Superior temporal gyrus (tissue), 1 donor: Measurements from ENCODE around the gene ARCN1.
"Not testable (repeated sequence)": the region's sequence is repeated elsewhere in the genome, so short reads cannot be mapped to it uniquely, and the experiment has no call there.

Experiments
- DNase-seq: peaks from one replicate; pipeline ENCODE4 v3.0.0-alpha.2; 2016; ENCODE audit errors: extremely low spot score

ARCN1 gene

DNA sequence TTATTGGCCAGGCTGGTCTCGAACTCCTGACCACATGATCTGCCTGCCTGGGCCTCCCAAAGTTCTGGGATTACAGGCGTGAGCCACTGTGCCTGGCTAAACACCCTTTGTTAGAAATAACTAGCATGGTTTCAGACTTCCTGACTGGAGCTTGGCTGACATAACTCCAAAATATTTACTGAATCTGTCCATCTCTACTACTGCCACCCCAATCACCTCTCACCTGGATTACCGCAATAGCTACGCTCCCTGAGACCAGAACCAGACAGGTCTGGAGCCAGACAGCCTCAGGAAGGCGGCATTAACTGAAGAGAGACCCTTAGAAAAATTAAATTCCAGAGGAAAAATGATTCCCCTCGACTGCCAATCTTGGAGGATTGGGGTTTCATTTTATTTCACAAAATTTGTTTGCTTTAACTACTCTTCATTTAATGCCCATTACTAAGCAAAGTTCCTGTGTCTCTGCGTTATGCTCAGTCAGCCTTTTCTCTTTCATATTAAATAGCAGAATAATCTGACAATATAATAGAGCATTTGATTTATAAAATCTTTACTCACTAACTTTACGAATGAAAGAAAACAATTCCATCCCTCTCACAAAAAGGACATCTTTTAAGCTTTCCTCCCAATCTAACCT is 28.1 kb upstream of the ARCN1 start:
- DNase-seq: no peak

DNA sequence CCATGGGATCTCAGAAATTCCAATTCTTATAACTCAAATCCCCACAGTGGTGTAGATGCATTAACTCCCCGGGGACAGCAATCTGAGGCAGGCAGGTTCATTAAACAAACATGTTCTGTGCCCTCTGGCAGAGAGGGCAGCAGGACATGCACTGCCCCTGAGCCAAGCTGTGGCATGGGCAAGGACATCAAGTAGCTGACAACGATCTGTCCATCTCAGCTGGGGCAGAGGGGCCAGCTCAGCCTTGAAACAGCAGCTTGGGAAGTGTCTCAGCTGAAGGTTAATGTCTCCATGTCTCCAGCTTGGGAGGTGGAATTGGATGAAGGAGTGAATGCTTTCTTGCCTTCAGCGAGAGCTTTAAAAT is 27.6 kb upstream of the ARCN1 start:
- DNase-seq: no peak

DNA sequence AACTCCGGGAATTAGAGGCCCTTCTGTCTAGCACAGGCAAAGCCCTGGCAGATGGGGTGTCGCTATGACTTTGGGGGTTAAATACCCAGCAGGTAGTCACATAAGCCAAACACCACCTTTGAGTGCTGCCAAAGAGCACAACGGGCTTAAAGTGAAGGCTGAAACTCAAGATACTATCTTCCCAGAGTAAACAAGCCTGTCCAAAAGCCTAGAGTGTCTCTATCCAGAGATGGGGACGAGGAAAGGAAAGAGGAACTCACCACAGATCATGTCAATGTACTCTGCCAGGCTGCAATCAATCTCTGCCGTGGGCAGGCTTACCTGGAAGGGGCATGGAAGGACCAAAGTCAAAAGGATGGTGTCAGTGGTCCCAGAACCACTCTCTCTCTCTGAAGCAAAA is 26.7 kb upstream of the ARCN1 start:
- no peak for DNase-seq

DNA sequence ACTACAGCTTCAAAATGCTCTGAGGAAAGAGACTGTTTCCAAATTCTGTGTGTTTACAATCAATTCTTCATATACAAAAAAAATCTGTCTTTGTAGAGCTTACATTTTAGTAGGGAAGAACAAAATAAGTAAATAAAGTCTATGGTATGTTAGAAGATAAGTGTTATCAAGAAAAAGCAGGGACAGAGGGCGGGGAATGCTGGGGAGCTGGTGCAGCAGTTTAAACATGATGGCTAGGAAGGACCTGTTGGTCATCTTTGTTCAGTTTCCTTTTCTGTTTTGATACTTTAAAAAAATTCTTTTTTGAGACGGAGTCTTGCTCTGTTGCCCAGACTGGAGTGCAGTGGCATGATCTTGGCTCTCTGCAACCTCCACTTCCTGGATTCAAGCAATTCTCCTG is 25.1 kb upstream of the ARCN1 start:
- DNase-seq: no peak

DNA sequence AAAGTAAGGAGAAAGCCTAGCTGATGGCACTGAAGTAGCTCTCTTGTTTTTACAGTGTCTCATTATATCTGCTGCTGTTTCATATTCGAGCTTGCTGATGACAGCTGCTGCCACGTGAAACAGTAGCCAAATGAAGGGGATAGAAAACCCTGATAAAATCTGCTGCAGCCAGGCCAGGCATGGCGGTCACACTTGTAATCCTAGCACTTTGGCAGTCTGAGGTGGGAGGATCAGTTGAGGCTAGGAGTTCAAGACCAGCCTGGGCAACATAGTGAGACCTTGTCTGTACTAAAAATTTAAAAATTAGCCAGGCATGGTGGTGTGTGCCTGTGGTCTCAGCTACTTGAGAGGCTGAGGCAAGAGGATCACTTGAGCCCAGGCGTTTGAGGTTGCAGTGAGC is 19.9 kb upstream of the ARCN1 start:
- no peak for DNase-seq

DNA sequence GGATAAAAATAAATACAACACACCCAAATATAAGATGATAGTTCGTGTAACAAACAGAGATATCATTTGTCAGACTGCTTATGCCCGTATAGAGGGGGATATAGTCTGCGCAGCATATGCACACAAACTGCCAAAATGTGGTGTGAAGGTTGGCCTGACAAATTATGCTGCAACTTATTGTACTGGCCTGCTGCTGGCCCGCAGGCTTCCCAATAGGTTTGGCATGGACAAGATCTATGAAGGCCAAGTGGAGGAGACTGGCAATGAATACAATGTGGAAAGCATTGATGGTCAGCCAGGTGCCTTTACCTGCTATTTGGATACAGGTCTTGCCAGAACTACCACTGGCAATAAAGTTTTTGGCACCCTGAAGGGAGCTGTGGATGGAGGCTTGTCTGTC is 11.4 kb upstream of the ARCN1 start:
- DNase-seq: no peak

DNA sequence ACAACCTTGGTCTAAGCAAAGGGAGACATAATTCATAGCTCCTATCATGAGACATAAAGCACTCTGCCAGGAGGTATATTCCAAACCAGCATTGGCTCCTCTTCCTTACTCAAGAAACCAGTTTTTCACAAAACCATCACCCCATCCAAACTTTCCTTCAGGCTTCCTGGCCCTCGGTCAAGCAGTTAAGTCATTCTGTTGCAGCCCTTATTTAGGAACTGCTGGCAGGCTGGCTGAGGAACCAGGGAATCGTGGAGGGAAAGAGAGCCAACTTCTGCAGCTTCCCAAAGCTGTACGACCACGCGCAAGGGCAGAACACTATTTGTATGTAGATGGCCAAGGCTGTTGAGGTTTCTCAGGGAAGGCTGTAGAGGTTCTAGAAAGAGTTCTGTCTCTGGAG is 7.2 kb upstream of the ARCN1 start:
- no peak for DNase-seq

DNA sequence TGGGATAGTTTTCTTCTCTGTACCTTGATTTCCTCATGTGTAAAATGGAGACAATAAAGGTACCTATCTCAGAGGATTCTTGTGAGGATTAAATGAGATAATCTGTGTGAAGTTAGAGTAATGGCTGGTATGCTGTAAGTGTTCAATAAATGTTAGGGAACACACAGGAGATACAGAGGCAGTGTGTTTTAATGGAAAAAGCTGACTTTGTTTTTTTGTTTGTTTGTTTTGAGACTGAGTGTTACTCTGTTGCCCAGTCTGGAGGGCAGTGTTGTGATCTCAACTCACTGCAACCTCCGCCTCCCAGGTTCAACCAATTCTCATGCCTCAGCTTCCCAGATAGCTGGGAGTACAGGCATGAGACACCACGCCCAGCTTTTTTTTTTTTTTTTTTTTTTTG is 2.5 kb upstream of the ARCN1 start:
- DNase-seq: no peak

DNA sequence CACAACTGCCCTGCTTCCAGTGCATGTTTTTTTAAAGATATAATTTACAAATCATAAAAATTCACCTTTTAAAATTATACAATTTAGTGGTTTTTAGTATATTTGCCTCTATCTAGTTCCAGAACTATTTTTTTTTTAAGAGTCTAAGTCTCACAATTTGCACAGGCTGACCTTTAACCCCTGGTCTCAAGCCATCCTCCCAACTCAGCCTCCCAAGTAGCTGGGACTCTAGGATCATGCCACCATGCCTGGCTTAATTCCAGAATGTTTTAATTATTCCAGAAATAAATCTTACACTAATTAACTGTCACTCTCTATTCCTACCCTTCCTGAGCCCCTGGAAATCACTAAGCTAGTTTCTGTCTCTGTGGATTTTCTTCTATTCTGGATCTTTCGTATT is 1.4 kb upstream of the ARCN1 start:
- no peak for DNase-seq

DNA sequence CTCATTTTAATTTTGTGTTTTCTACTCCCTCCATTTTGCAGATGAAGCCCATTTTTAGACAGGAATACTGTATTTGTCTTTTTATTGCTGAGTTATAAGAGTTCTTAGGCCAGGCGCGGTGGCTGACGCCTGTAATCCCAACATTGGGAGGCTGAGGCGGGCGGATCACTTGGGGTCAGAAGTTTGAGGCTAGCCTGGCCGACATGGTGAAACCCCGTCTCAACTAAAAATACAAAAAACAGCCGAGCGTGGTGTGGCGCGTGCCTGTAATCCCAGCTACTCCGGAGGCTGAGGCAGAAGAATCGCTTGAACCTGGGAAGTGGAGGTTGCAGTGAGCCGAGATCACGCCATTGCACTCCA is 528 bp upstream of the ARCN1 start:
- DNase-seq: not testable (repeated sequence)

DNA sequence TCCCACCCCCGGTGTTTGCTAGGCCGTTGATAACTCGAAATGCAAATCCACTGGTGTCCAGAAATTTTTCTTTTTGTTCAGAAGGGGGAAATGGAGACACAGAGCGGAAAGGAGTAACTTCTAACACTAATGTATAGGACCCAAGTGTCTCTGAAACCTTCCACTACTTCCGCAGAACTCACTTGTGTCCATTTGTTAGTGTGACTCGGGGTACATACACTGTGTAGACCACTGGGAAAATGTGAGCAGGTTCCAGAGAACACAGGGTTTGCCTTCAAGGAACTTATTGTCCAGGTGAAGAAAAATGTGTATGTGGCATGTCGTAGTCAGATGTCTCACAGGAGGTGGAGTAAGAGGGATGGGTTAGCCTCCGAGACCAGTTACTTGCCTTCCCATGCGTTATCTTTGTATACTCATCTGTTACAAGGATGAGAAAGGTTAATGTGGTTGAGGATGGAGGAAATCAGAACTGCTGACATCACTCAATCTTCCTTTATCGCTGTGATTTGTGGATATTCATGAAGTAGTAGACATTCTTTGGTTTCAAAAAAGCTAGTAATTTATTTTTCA is 857 bp downstream of the ARCN1 start:
- no peak for DNase-seq

DNA sequence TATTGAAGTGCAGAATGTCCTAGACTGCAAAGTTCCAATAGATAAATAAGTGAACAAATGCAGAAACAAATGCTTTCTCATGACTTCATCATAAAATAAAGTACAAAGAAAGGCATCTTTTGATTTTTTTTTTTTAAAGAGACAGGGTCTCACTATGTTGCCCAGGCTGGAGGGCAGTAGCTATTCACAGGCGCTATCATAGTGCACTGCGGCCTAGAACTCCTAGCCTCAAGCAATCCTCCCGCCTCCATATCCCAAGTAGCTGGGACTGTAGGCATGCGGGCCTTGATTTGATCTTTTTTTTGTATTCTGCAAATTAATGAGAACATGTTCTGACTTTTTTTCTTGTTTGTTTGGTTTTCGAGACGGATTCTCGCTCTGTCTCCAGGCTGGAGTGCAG is 2.4 kb downstream of the ARCN1 start:
- no peak for DNase-seq

DNA sequence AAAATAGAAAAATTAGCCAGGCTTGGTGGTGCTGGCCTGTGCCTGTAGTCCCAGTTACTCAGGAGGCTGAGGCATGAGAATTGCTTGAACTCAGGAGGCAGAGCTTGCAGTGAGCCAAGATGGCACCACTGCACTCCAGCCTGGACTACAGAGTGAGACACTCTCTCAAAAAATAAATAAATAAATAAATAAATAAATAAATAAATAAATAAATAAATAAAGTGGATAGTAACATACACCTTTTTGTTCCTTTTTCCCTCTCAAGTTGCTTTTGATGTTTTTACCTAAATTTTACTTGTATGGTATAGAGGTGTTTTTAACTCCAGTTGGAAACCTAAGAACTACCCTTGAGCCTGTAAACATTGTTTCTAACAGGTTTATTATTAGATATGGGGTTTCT is 5.8 kb downstream of the ARCN1 start:
- DNase-seq: not testable (repeated sequence)

DNA sequence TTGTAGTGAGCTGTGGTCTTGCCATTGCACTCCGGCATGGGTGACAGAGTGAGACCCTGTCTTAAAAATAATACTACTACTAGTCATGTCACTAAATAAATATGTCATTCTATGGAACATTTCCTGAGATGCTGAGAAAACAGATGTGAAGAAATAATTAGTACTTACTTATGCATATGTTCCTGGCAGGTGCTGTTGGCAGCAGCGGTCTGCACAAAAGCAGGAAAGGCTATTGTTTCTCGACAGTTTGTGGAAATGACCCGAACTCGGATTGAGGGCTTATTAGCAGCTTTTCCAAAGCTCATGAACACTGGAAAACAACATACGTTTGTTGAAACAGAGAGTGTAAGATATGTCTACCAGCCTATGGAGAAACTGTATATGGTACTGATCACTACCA is 8.8 kb downstream of the ARCN1 start:
- DNase-seq: no peak

DNA sequence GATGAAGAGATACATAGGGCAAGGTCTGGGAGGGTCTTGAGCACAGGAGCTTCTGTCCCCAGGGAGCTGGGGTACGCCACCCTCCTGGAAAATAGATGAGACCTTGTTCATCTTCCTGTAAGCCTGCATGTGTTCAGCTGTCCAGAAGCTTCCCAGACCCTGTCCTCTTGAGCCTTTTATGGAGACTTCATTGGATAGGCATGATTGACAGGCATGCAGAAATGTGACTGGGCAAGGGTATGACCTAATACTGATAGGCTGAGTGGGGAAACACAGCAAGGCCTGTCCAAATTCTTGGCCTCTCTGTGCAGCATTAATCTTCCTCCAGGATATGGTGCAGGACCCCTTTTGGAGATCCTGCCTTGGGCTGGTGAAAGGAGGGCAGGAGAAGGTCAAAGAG is 15.7 kb downstream of the ARCN1 start:
- no peak for DNase-seq

DNA sequence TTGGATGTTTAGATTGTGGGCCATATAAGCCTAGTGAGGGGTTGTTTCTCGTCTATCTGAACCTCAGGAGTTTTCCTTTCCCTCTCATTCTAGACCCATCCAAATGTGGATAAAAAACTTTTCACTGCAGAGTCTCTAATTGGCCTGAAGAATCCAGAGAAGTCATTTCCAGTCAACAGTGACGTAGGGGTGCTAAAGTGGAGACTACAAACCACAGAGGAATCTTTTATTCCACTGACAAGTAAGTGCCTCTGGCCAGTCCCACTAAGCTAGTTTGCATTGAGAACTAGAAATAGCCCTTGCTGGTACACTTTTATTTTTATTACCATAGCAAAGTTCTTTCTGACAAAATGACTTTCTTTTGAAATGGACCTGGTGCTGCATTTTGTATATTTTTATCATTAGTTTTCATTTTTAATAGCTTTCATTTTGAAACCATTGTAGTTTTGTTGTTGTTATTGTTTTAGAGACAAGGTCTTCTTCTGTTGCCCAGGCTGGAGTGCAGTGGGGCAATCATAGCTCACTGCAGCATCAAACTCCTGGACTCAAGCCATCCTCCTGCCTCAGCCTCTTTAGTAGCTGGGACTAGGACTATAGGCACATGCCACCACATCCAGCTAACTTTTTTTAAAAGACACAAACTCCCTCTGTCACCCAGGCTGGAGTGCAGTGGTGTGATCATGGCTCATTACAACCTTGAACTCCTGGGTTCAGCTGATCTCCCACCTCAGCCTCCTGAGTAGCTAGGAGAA is 20.6 kb downstream of the ARCN1 start:
- DNase-seq: peak; percentile 49

DNA sequence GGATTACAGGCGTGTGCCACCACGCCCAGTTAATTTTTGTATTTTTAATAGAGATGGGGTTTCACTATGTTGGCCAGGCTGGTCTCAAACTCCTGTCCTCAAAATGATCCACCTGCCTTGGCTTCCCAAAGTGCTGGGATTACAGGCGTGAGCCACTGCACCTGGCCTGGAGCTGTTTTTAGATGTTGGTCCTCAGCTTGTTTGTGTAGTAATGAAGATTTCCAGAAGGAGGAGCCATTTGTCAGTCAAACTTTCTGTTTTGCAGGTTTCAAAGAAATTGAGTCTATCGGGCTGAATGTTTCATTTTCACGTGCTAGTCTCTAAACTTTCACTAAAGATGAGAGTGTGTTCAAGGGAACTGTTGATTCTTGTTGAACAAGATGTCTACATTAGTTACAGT is 22.8 kb downstream of the ARCN1 start:
- peak; percentile 88 for DNase-seq

DNA sequence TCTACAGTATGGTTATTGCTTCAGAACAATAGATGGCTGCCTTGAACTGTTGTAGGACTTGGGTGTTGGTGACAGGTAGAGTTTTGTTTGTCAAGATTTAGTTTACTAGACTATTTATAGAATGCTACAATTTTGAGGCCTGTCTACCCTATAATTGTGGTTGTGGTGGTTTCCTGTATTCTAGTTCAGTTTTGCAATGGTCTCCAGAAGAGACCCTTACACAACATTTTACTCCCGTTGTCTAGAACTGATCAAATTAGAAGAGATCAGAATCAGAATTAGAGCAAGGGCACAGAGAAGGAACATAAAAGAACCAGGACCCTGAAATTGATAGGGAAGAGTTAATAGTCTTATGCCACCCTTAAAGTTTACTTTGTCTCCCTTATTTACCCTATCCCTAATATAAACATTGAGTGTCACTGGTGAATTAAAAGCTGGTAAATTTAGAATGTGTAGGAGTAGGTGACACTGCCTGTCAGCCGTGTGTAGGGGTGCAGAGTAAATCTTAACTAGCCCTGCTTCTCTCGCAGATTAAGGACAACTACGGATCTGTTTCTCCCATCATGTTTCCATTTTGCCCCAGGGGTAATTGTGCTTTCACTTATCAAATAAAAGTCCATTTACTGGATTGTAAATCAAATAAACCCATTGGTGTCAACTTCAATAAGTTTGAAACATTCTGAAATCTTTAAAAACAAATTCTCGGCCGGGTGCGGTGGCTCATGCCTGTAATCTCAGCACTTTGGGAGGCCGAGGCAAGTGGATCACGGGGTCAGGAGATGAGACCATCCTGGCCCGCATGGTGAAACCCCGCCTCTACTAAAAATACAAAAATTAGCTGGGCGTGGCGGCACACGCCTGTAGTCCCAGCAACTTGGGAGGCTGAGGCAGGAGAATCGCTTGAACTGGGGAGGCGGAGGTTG is 24.3 kb downstream of the ARCN1 start:
- no peak for DNase-seq

DNA sequence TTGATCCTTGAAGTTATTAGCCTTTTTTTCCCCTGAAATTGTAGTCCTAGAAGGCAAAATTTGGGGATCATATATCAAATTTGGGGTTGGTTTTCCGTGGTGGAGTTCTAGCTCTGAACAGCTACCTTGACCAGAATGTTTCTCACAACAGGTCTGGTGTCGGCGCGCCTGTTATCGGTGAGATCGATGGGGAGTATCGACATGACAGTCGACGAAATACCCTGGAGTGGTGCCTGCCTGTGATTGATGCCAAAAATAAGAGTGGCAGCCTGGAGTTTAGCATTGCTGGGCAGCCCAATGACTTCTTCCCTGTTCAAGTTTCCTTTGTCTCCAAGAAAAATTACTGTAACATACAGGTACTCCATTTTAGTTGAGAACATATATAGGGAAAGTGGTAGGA is 25.3 kb downstream of the ARCN1 start:
- DNase-seq: no peak

DNA sequence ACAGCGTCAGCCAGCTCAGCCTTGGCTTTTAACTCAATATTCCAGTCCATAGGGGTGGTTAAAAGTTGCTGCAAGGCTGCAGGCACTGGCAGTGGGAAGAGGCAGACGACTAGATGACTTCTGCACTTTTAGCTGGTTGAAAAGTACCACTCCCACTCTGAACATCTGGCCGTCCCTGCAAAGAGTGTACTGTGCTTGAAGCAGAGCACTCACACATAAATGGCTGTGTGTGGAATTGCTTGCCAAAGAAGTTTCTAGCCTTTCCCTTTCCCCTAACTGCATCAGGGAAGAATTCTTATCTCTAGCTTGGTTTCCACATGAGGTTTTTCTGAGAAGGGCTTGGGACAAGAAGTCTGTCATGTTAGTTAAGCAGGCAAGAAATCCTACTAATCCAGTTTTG is 30.1 kb downstream of the ARCN1 start:
- no peak for DNase-seq

DNA sequence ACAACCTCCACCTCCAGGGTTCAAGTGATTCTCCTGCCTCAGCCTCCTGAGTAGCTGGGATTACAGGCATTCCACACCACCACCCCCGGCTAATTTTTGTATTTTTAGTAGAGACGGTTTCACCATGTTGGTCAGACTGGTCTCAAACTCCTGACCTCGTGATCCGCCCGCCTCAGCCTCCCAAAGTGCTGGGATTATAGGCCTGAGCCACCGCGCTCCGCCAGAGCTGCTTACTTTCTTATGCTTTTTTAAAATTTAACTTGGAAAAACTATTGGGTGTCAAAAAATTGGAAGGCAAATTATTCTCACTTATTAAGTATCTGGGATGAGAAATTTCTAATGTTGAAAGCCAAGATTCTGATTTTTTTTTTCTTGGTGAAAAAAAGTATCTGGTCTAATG is 31.5 kb downstream of the ARCN1 start:
- DNase-seq: not testable (repeated sequence)

DNA sequence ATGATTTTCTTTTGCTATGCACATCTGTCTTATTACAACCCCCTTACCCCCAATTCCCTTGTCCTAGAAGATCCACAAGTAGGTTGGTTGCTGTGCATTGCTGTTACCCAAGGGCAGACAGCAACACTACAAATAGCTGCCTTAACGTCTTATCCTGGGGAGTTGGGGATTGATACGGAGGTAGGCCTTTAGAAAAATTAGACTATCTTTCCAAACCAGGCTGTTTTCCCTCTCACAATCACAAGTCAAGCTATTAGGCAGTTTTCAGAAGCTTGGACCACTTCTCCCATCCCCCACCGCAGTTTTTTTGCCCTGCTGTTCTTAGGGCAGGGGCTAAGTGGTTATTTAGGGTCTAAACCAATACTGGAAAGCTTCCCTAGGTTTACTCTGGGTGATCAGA is 32.4 kb downstream of the ARCN1 start:
- no peak for DNase-seq
